ENCODE data around the gene GNG7. TPM values are rescaled to one million over a fixed set of nuclear protein-coding genes. Genes with fewer than 3 reads are reported as not detected.

The GNG7 gene
- total RNA-seq, 1 experiment from 2014 or later, result 7.7 TPM

GRCh38 chr19:2488942-2489731 is 213.4 kb downstream of the GNG7 start:
- Histone ChIP-seq H4K20me1 (ENCODE audit: control insufficient read depth, insufficient read depth, insufficient read length) (no peaks in the 10 kb centered on the region), H3K23ac (ENCODE audit: insufficient read length, low read depth, low read length) (no peak overlapping the region), H2BK12ac (ENCODE audit: insufficient read length, low read depth, low read length) (no peak overlapping the region), H4K8ac (replicated peaks; ENCODE audit: insufficient read length, low read depth, low read length) (no peak overlapping the region), H2BK15ac (ENCODE audit: low read depth, low read length) (no peak overlapping the region), H4K91ac (ENCODE audit: insufficient read length, low read depth, low read length) (no peak overlapping the region), H3K27ac (ENCODE audit: insufficient read length, low read depth, low read length) (no peak overlapping the region), H2BK120ac (ENCODE audit: low read depth, low read length, poor library complexity, severe bottlenecking) (no peak overlapping the region), H3T11ph (ENCODE audit: low read length) (no peak overlapping the region), H3K23me2 (ENCODE audit: insufficient read length, low read depth, low read length, poor library complexity, severe bottlenecking) (no peaks in the 10 kb centered on the region), H3K4me1 (ENCODE audit: insufficient read depth, low read length) (no peaks in the 10 kb centered on the region), H3K79me2 (ENCODE audit: insufficient read depth, low read length) (no peaks in the 10 kb centered on the region), H2BK5ac (ENCODE audit: insufficient read length, low read length) (no peak overlapping the region), H2AFZ (ENCODE audit: low read length) (no peak overlapping the region), H2AK5ac (ENCODE audit: insufficient read length, low read length) (no peak overlapping the region), H4K5ac (ENCODE audit: insufficient read length, low read depth, low read length) (no peak overlapping the region), H3K14ac (ENCODE audit: insufficient read depth, low read length) (no peak overlapping the region), H3K9ac (ENCODE audit: extremely low read depth, insufficient read length, low read length) (no peak overlapping the region), H3K9me3 (ENCODE audit: control insufficient read depth, low read depth, low read length) (no peaks in the 10 kb centered on the region), H3K18ac (ENCODE audit: insufficient read length, low read depth, low read length) (no peak overlapping the region), H3K27me3 (ENCODE audit: insufficient read depth, low read length) (peaks cover 14% of the 10 kb centered on the region; the same call in 1 of the 2 replicates), H2BK20ac (ENCODE audit: low read depth, low read length, poor library complexity, severe bottlenecking) (no peak overlapping the region), H3K4ac (ENCODE audit: low read depth, low read length) (no peak overlapping the region), H3K56ac (ENCODE audit: insufficient read length, low read depth, low read length) (no peak overlapping the region), H3K79me1 (ENCODE audit: insufficient read depth, low read depth, low read length, poor library complexity, severe bottlenecking) (no peaks in the 10 kb centered on the region), H3K4me2 (ENCODE audit: insufficient read depth, insufficient read length, low read length) (peak overlapping the region; percentile 30)
- Mint-ChIP-seq H3K36me3 (ENCODE audit: insufficient read depth in 1 of 3, low read depth in 3 of 3) (no peaks in the 10 kb centered on the region; a peak in 1 of 7 replicates), H3K27ac (no peak overlapping the region; a peak in 1 of 7 replicates), H3K4me1 (peaks cover 2 to 13% of the 10 kb centered on the region in 2 experiments; a peak in 2 of 4 replicates), H3K4me3 (peak overlapping the region; percentile 32 to 75), H3K9me3 (no peaks in the 10 kb centered on the region; a peak in 3 of 5 replicates), H3K27me3 (ENCODE audit: low read depth) (peaks cover 66% of the 10 kb centered on the region)
- DNase-seq, result no peak
- no peak for TF ChIP-seq CTCF (conservative IDR thresholded peaks at IDR 0.05)
- no CpG with 5 or more reads among the region's 78 CpGs for WGBS (ENCODE audit: extremely low coverage, insufficient read length, low lambda C conversion rate)
